ENCODE results near the gene DHX35. TPM values are rescaled to one million over a fixed set of nuclear protein-coding genes. Genes with fewer than 3 reads are reported as not detected.

Gene DHX35
- total and polyA plus RNA-seq, 2 experiments from 2014 or later = 8.3 to 25.9 TPM

DNA sequence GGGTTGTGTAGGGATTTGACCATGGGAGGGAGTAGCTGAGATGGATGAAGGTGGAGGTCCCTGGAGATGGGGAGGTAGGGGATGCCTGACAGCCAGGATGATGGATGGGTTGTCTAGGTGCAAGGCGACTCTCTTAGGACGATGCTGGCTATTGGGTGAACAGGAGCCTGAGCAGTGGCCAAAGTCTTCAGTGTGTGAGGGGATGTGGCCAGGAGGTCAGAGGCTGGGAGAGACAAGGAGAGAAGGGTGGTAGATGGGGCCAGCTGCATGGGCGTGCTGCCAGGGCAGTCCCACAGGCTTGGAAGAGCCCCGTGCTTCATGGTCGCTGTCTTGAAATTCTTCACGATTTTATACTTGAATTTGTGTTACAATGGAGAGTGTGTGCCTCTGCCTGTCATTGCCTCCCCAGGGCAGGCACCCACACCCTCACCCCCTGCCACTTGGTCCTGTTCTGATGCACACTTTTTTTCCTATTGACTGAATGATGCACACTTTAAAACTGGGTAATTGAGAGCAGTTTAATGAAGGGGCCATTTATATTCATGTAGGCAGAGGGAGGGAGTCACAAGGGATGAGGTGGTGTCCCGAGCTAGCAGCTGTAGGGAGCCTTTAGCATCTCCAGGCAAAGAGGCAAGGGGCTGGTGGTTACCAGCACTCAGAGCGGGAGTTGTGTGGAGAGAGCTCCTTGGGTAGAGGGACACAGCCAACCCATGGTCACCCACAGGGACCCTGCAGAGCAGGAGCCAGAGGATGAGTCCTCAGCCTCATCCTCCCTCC is 120.7 kb downstream of the DHX35 start:
- Histone ChIP-seq H3K79me2 (replicated peaks; ENCODE audit: insufficient read depth) (no peaks in the 10 kb centered on the region), H3F3A (replicated peaks; ENCODE audit: low read depth) (no peaks in the 10 kb centered on the region), H3K4me3 (no peak overlapping the region), H2AFZ (no peak overlapping the region), H3K4me1 (ENCODE audit: insufficient read depth) (no peaks in the 10 kb centered on the region), H3K9me2 (ENCODE audit: insufficient read depth) (no peaks in the 10 kb centered on the region), H3K4me2 (no peak overlapping the region), H3K36me3 (ENCODE audit: insufficient read depth) (no peaks in the 10 kb centered on the region), H3K27ac (ENCODE audit: low read depth) (no peak overlapping the region), H3K27me3 (ENCODE audit: insufficient read depth) (no peaks in the 10 kb centered on the region), H4K20me1 (replicated peaks; ENCODE audit: insufficient read depth) (no peaks in the 10 kb centered on the region)
- Mint-ChIP-seq H3K4me1 (peaks cover 2% of the 10 kb centered on the region; the same call in 1 of the 3 replicates), H3K27ac (no peak overlapping the region), H3K36me3 (ENCODE audit: low read depth) (no peaks in the 10 kb centered on the region), H3K4me3 (no peak overlapping the region), H3K27me3 (ENCODE audit: insufficient read depth, low read depth, poor library complexity) (peaks cover 10% of the 10 kb centered on the region), H3K9me3 (no peaks in the 10 kb centered on the region; the same call in 2 of the 3 replicates)
- TF ChIP-seq ZNF114 (CRISPR knock-in tag; IDR thresholded peaks at IDR 0.05) (no peak), POLR2AphosphoS5 (IDR thresholded peaks at IDR 0.05; ENCODE audit: low read depth) (no peak), JUNB (IDR thresholded peaks at IDR 0.05; ENCODE audit: unreplicated experiment) (no peak), CREB1 (CRISPR knock-in tag; IDR thresholded peaks at IDR 0.05; ENCODE audit: low read depth) (no peak), ZNF331 (CRISPR knock-in tag; IDR thresholded peaks at IDR 0.05; ENCODE audit: low read depth) (no peak), STAT1 (IDR thresholded peaks at IDR 0.05; ENCODE audit: unreplicated experiment) (no peak), NANOG (IDR thresholded peaks at IDR 0.05; ENCODE audit: borderline replicate concordance) (no peak)
- TF ChIP-seq, protein P1, sequence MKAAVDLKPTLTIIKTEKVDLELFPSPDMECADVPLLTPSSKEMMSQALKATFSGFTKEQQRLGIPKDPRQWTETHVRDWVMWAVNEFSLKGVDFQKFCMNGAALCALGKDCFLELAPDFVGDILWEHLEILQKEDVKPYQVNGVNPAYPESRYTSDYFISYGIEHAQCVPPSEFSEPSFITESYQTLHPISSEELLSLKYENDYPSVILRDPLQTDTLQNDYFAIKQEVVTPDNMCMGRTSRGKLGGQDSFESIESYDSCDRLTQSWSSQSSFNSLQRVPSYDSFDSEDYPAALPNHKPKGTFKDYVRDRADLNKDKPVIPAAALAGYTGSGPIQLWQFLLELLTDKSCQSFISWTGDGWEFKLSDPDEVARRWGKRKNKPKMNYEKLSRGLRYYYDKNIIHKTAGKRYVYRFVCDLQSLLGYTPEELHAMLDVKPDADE (IDR thresholded peaks at IDR 0.05) = no peak
- TF ChIP-seq, protein P2, sequence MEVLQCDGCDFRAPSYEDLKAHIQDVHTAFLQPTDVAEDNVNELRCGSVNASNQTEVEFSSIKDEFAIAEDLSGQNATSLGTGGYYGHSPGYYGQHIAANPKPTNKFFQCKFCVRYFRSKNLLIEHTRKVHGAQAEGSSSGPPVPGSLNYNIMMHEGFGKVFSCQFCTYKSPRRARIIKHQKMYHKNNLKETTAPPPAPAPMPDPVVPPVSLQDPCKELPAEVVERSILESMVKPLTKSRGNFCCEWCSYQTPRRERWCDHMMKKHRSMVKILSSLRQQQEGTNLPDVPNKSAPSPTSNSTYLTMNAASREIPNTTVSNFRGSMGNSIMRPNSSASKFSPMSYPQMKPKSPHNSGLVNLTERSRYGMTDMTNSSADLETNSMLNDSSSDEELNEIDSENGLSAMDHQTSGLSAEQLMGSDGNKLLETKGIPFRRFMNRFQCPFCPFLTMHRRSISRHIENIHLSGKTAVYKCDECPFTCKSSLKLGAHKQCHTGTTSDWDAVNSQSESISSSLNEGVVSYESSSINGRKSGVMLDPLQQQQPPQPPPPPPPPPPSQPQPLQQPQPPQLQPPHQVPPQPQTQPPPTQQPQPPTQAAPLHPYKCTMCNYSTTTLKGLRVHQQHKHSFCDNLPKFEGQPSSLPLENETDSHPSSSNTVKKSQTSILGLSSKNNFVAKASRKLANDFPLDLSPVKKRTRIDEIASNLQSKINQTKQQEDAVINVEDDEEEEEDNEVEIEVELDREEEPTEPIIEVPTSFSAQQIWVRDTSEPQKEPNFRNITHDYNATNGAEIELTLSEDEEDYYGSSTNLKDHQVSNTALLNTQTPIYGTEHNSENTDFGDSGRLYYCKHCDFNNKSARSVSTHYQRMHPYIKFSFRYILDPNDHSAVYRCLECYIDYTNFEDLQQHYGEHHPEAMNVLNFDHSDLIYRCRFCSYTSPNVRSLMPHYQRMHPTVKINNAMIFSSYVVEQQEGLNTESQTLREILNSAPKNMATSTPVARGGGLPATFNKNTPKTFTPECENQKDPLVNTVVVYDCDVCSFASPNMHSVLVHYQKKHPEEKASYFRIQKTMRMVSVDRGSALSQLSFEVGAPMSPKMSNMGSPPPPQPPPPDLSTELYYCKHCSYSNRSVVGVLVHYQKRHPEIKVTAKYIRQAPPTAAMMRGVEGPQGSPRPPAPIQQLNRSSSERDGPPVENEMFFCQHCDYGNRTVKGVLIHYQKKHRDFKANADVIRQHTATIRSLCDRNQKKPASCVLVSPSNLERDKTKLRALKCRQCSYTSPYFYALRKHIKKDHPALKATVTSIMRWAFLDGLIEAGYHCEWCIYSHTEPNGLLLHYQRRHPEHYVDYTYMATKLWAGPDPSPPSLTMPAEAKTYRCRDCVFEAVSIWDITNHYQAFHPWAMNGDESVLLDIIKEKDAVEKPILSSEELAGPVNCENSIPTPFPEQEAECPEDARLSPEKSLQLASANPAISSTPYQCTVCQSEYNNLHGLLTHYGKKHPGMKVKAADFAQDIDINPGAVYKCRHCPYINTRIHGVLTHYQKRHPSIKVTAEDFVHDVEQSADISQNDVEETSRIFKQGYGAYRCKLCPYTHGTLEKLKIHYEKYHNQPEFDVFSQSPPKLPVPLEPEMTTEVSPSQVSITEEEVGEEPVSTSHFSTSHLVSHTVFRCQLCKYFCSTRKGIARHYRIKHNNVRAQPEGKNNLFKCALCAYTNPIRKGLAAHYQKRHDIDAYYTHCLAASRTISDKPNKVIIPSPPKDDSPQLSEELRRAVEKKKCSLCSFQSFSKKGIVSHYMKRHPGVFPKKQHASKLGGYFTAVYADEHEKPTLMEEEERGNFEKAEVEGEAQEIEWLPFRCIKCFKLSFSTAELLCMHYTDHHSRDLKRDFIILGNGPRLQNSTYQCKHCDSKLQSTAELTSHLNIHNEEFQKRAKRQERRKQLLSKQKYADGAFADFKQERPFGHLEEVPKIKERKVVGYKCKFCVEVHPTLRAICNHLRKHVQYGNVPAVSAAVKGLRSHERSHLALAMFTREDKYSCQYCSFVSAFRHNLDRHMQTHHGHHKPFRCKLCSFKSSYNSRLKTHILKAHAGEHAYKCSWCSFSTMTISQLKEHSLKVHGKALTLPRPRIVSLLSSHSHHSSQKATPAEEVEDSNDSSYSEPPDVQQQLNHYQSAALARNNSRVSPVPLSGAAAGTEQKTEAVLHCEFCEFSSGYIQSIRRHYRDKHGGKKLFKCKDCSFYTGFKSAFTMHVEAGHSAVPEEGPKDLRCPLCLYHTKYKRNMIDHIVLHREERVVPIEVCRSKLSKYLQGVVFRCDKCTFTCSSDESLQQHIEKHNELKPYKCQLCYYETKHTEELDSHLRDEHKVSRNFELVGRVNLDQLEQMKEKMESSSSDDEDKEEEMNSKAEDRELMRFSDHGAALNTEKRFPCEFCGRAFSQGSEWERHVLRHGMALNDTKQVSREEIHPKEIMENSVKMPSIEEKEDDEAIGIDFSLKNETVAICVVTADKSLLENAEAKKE (CRISPR knock-in tag; IDR thresholded peaks at IDR 0.05) = no peak
- TF ChIP-seq, protein P3, sequence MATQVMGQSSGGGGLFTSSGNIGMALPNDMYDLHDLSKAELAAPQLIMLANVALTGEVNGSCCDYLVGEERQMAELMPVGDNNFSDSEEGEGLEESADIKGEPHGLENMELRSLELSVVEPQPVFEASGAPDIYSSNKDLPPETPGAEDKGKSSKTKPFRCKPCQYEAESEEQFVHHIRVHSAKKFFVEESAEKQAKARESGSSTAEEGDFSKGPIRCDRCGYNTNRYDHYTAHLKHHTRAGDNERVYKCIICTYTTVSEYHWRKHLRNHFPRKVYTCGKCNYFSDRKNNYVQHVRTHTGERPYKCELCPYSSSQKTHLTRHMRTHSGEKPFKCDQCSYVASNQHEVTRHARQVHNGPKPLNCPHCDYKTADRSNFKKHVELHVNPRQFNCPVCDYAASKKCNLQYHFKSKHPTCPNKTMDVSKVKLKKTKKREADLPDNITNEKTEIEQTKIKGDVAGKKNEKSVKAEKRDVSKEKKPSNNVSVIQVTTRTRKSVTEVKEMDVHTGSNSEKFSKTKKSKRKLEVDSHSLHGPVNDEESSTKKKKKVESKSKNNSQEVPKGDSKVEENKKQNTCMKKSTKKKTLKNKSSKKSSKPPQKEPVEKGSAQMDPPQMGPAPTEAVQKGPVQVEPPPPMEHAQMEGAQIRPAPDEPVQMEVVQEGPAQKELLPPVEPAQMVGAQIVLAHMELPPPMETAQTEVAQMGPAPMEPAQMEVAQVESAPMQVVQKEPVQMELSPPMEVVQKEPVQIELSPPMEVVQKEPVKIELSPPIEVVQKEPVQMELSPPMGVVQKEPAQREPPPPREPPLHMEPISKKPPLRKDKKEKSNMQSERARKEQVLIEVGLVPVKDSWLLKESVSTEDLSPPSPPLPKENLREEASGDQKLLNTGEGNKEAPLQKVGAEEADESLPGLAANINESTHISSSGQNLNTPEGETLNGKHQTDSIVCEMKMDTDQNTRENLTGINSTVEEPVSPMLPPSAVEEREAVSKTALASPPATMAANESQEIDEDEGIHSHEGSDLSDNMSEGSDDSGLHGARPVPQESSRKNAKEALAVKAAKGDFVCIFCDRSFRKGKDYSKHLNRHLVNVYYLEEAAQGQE (IDR thresholded peaks at IDR 0.05; ENCODE audit: unreplicated experiment) = no peak
- ATAC-seq = no peak
- no peak for DNase-seq (ENCODE audit: low spot score)
